Astrocyte of the spinal cord (primary cell): ENCODE results near the gene MAP3K2.

Source experiments
- DNase-seq: peaks from one replicate; pipeline ENCODE4 v3.0.0; 2011; ENCODE audit warnings: low read depth, low spot score
- H3K4me3 ChIP-seq: 2 replicates; pipeline ENCODE4 v1.5.1; 2011; ENCODE audit warnings: low read depth, mild to moderate bottlenecking, low read length, moderate library complexity
- CTCF ChIP-seq: IDR thresholded peaks from 2 replicates; pipeline ENCODE4 v1.5.1; 2012; ENCODE audit warnings: low read depth, mild to moderate bottlenecking, low read length, inconsistent platforms
- in situ Hi-C: cut with HindIII; loops from 2 replicates; pipeline ENCODE4 v1.10.0; 2017; ENCODE audit warnings: low sequenced_read_pairs

Gene MAP3K2

DNA sequence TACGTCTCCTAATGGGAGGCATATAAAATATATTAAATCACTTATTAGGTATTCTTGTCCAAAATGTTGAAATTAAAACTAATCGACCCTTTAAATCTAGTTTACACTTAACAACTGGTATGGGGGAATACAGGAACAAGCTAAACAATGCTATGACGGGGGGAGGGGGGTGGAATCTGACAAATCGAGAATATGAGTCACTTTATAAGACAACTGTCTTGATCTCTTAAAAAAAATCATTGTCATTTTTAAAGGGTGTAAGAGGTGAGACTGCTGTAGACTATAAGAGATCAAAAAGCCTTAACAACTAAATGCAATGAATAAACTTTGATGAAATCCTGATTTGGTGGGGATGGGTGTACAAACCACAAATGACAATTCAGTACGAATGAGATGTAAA lies 6.0 kb downstream of the MAP3K2 start:
- TF ChIP-seq CTCF = no peak
- no peak for DNase-seq
- in situ Hi-C loops = no loop called here

DNA sequence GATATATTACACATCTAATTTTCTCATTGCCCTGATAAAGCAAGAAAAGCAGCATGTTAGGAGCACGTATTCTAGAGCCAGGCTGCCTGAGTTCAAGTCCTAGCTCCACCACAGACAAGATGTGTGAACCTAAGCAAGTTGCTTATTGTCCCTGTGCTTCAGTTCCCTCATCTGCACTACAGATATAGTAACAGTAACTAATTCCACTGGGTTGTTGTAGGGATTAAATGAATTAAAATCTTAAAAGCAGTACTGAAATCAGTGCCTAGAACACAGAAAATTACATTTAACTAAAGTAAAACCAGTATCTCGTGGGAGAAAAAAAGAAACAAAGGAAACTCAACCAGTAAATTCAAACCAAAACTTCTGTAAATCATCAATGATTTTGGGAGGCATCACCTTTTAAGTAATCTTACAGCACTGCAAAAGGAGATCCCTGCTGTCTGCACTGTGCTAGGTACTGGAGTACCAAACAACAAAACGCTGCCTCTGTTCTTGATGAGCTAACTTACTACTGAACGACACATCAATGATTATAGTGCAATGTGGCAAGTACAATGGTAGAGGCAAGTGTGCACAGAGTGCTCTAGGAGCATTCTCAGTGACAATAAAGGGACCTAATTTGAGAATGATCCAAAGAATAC lies 7.9 kb downstream of the MAP3K2 start:
- DNase-seq = no peak
- in situ Hi-C loops = no loop called here

More for the DNA sequence above, 6.0 kb downstream of the MAP3K2 start:
- no peak overlapping the region for H3K4me3 ChIP-seq

GRCh38 chr2:127378720-127379119 lies 9.1 kb downstream of the MAP3K2 start:
- H3K4me3 ChIP-seq = no peak overlapping the region
- TF ChIP-seq CTCF = no peak
- in situ Hi-C loops = no loop called here
- DNase-seq = no peak

More for the DNA sequence above, 7.9 kb downstream of the MAP3K2 start:
- no peak for TF ChIP-seq CTCF
- no peak overlapping the region for H3K4me3 ChIP-seq

- H3K4me3 ChIP-seq = no peak overlapping the region
- TF ChIP-seq CTCF = no peak
- in situ Hi-C loops = no loop called here
- DNase-seq = no peak
These were observed 10.5 kb downstream of the MAP3K2 start for GRCh38 chr2:127377262-127377661.

- no peak overlapping the region for H3K4me3 ChIP-seq
- TF ChIP-seq CTCF = no peak
- in situ Hi-C loops = no loop called here
- DNase-seq = no peak
These were observed 11.5 kb downstream of the MAP3K2 start for GRCh38 chr2:127376257-127376656.

DNA sequence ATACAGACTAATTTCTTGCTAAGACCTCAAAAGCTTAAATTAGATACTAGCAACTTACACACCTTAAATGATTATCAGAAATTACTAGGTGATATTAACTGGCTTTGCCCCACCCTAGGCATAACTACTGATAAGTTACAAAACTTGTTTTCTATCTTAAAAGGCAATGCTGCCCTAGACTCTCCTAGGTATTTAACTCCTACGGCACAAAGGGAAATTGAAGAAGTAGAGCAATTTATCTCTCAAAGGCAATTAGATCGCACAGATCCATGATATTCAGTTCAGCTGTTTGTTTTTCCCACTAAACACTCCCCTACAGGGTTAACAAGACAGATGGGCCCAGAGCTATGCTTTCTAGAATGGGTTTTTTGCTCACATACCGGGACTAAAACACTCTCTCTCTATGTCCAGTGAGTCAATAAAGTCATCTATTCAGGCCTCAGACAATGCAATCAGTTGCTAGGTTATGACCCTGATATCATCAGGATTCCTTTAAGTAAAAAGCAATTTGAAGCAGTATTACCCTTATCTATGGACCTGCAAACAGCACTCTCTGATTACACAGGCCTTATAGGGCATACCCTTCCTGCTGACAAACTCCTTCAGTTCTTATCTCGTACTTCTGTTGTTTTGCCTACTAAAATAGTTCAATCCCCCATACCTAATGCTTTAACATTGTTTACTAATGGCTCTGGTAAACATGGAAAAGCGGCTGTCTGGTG lies 14.3 kb downstream of the MAP3K2 start:
- in situ Hi-C loops = no loop called here
- no peak overlapping the region for H3K4me3 ChIP-seq
- no peak for TF ChIP-seq CTCF
- DNase-seq = no peak
